Cerebellar nuclear complex (tissue), 1 donor: Measurements from ENCODE around the gene MBNL1.

Experiments
- DNase-seq, 2 experiments: peaks; one replicate each; lab custom pipeline; 2025; lab: John Stamatoyannopoulos, UW

Gene MBNL1

DNA sequence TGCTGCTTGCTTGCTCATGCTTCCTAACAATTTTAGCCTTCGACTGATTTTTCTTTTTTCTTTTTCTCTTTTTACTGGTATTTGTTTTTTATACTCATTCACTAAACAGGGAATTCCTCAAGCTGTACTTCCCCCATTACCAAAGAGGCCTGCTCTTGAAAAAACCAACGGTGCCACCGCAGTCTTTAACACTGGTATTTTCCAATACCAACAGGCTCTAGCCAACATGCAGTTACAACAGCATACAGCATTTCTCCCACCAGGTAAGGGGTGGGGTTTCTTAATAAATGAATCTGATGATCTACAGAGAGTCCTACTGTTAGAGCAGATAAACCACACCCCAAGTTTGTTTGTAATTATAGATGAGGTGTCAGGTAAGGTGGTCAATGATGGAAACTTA is 178.8 kb downstream of the MBNL1 start:
- DNase-seq, result no peak

DNA sequence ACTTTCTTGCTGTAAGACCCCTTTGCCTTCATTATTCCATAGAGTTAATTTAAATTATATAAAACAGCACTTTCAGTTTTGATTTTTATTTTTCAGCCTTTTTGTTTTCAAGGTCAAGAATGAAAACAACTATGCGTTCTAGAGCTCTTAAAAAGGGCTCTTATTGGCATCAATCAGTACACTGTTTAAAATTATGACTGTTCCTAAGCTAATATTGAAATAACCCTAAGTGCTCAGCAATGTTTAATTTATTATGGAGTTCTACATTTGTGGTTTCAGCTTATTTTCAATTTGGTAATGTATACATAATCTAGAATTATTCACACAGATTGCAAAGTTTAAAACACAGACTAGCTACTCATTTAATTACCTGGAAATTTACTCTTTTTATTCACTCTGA is 179.4 kb downstream of the MBNL1 start:
- DNase-seq, result no peak

- no peak for DNase-seq
Observed at GRCh38 chr3:152452318-152452717, 183.6 kb downstream of the MBNL1 start.

DNA sequence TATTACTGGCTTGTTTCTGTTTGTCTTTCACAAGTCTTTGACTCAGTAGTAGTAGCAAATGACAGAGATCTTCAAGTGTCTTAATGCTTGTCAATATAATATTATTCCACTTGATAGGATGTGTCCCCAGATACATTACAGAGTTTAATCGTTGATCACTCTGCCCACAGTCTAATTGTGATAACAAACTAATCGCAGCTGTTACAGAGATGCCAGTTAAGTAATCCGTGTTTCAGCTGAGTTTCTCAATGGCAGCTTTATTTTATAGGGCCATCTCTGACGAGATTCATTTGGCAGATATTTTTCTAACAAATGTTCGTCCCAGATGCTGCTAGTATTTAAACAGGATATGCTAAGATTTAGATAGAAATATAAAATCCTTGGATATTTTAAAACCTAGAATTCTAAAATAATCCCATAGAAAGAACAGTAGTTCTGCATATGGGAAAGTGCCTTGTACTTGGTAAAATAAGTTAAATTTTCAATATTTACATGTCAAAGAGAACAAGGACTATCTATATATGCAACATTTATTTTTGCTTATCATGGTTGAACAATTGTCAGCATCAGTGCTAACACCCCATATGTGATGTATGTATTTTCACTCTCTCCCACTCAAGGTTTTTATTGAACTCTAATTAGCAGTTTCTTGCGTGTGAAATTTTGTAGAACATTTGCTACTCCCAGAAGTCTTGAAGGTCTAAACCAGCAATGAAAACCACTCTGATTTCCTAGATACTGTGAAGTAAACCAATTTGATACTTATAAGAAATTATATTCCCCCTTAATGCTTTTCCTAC is 185.5 kb downstream of the MBNL1 start:
- no peak for DNase-seq

DNA sequence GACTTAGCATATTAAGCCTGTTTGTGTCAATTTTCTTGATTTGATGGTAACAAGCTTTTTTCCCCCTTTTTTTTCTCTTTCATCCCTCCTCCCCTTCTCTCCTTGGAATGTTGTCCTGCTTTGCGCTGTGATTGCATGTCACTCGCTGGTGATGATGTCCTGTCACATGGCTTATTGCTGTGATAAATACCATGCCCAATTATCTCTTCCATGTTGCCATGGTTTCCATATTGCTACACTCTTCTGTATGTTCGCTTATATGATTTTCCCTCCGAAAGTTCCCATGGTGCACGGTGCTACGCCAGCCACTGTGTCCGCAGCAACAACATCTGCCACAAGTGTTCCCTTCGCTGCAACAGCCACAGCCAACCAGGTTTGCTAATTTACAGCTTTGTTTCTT is 187.3 kb downstream of the MBNL1 start:
- no peak for DNase-seq

- no peak for DNase-seq
Observed at GRCh38 chr3:152457500-152458375, 189.0 kb downstream of the MBNL1 start.

- no peak for DNase-seq
Observed at GRCh38 chr3:152458376-152459117, 189.8 kb downstream of the MBNL1 start.

- DNase-seq, result no peak
Observed at GRCh38 chr3:152459118-152459515, 190.4 kb downstream of the MBNL1 start.

DNA sequence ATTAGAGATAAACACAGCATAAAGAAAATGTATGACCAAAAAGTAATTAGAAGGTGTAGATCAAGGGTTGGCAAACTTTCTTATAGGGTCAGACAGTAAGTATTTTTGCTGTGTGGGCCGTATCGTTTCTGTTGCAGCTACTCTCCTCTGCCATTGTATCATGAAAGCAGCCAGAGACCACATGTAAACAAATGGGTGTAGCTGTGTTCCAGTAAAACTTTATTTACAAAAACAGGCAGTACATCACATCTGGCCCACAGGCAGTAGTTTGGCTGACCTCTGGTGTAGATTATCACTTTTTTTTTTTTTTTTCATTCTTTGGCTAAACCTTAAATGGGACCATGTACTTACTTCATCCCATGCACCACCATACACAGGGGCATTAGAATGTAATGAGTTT is 190.8 kb downstream of the MBNL1 start:
- no peak for DNase-seq

DNA sequence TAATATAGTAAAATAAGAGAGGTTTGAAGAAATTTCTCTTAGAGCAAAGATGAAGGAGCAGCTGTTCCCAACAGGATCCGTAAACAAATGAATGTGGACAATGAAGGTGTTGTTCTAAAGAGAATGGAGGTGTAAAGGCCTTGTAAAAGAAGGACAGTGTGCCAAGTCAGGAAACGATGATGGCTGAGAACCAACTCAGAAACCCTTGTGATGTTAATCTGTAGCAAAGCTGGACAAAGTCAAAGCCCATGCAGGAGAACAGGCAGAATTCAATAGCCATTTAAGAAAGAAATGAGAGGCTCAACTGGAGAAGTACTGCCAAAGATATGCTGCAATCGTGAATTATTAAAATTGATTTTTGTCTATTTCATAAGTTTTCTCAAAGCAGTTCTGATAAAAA is 192.2 kb downstream of the MBNL1 start:
- no peak for DNase-seq

DNA sequence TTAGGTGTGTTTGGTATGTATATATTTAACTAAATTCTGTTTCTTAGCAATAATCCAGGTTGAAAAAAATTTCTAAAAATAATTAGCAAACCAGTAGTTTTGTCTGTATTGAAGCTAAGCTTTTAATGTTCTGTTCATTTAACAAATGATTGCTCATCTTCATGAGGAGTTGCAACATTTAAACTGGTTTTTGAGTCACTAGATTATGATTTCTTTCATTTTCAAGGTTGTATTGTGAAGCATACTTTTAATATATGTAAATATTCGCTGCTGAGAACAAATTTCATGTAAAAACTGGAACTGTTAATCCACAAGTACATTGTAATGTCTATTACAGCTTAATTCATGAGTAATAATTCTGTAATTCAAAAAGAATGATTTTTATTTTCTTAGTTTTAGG is 192.7 kb downstream of the MBNL1 start:
- DNase-seq, result no peak

- DNase-seq, result no peak
Observed at GRCh38 chr3:152466784-152467183, 198.1 kb downstream of the MBNL1 start.

DNA sequence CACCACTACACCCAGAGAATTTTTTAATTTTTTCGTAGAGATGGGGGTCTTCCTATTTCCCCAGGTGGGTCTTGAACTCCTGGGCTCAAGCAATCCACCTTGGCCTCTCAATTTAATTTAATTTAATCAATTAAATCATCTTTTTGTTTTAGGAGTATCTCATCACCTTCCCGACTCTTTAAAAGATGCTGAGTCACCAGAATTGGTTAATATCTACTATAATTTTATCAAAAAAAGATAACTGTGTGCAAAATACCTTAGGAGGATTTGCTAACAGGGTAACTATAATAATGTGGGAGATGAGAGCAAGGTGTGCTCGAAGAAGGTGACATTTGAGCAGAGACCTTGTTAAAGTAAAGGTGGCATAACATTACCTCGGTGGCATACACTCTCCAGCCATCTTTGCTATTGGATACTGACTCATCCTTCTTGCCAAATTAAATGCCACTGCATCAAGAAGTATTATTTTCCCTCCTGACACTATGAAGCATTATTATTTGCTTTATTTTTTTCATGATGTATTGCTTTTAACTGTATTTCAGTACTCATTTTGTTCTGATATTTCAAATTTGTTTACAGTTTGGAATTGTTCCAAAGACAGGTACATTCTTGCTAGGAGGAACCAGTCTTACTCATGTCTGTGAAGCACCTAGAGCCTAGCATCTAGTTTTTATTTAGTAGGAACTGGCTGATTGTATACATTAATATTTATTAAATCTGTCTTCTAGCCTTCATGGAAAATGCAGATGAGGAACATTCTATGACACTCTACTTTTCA is 200.7 kb downstream of the MBNL1 start:
- no peak for DNase-seq

GRCh38 chr3:152470095-152470494 is 201.4 kb downstream of the MBNL1 start:
- DNase-seq, result no peak

DNA sequence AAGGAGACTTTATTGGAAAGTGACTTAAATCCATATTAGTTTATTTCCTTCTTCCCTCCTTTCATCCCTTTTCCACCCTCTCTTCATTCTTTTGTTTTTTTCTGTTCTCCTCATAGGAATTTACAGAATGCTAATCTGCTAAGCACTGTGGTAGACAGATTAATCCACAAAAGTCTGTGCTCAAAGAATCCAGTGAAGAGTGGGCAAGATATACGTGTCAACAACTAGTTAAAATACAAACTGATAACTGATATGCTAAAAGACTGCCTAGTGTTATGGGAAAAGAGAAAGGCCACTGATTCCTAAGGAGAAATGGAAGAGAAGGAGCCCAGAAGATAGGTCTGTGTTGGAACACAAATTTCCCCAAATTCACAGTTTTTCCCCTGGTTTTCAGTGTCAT is 202.2 kb downstream of the MBNL1 start:
- no peak for DNase-seq

- DNase-seq, result peak in 1 of 2 experiments; percentile 3
Observed at GRCh38 chr3:152471814-152472671, 203.3 kb downstream of the MBNL1 start.

GRCh38 chr3:152472672-152472954 is 203.9 kb downstream of the MBNL1 start:
- DNase-seq, result no peak

DNA sequence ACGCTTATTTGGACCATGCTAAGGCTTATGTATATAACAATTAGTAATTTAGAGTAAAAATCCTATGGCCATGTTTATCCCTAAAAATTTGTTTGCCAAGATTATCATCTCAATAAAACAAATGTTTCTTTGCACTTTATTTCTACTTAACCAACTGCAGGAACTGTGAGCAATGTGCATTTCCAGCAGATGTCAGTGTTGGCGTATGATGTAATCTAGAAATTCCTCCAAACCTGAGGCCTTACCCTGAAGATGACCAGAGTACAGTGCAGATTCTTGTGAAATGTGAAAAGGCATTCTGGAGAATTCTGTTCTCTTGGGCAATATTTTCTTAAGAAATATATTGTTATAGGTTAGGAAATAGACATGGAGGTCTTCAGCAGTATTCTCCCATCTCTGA is 205.9 kb downstream of the MBNL1 start:
- no peak for DNase-seq

GRCh38 chr3:152477422-152477821 is 208.7 kb downstream of the MBNL1 start:
- DNase-seq, result no peak

DNA sequence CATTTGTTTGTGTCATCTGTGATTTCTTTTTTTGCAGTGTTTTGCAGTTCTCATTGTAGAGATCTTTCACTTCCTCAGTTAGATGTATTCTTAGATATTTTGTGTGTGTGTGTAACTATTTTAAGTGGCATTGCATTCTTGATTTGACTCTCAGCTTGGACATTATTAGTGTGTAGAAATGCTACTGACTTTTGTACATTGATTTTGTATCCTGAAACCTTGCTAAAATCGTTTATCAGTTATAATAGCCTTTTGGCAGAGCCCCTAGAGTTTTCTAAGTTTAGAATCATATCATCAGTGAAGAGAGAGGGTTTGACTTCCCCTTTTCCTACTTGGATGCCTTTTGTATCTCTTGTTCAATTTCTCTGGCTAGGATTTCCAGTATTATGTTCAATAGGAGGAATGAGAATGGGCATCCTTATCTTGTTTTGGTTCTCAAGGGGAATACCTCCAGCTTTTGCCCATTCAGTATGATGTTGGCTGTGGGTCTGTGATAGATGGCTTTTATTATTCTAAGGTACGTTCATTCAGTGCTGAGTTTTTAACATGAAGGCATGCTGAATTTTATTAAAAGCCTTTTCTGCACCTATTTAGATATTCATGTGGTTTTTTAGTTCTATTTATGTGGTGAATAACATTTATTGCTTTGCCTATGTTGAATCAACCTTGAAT is 211.7 kb downstream of the MBNL1 start:
- no peak for DNase-seq
